KG1 (cell line): ENCODE results near the gene KRT26.

Experiments used
- DNase-seq: peaks from one replicate; lab custom pipeline; 2025; lab: John Stamatoyannopoulos, UW

Gene KRT26

GRCh38 chr17:40727447-40728231 is 44.4 kb downstream of the KRT26 start:
- DNase-seq, result no peak

- DNase-seq, result no peak
Measured at GRCh38 chr17:40726919-40727318, 45.1 kb downstream of the KRT26 start.

- no peak for DNase-seq
Measured at GRCh38 chr17:40724656-40725055, 47.3 kb downstream of the KRT26 start.

- no peak for DNase-seq
Measured at GRCh38 chr17:40722241-40722640, 49.8 kb downstream of the KRT26 start.

GRCh38 chr17:40720899-40721298 is 51.1 kb downstream of the KRT26 start:
- no peak for DNase-seq

GRCh38 chr17:40718930-40719329 is 53.1 kb downstream of the KRT26 start:
- DNase-seq, result no peak

GRCh38 chr17:40717776-40718175 is 54.2 kb downstream of the KRT26 start:
- DNase-seq, result no peak
